SK-N-SH (cell line): ENCODE results near the gene LCE1B.

Source experiments
- ELF1 ChIP-seq: IDR thresholded peaks from 2 replicates; pipeline ENCODE4 v1.4.0; 2012
- EP300 ChIP-seq, 2 experiments: IDR thresholded peaks; 2 replicates each; pipeline versions ENCODE4 v1.4.0 to v1.6.1; 2012; ENCODE audit warnings: borderline replicate concordance in 1 of 2, low read depth in 1 of 2, low read length in 1 of 2
- EZH2phosphoT487 ChIP-seq: fragments of 200-600 bp; sonication (generic); IDR thresholded peaks from 2 replicates; pipeline ENCODE4 v1.6.1; 2017; ENCODE audit warnings: low read depth, mixed run types, mild to moderate bottlenecking, antibody characterized with exemption, moderate library complexity, borderline replicate concordance
- REST ChIP-seq: IDR thresholded peaks from 2 replicates; pipeline ENCODE4 v1.6.1; 2012; ENCODE audit warnings: mild to moderate bottlenecking, low read depth, low read length, moderate library complexity
- SIN3A ChIP-seq: IDR thresholded peaks from 2 replicates; pipeline ENCODE4 v1.6.1; 2012; ENCODE audit warnings: low read depth, mild to moderate bottlenecking, low read length, moderate library complexity, borderline replicate concordance
- SMC3 ChIP-seq: IDR thresholded peaks from 2 replicates; pipeline ENCODE4 v1.6.1; 2012; ENCODE audit warnings: low read depth, low read length, improper control_type of control experiment
- TAF1 ChIP-seq: IDR thresholded peaks from 2 replicates; pipeline ENCODE4 v1.6.1; 2012; ENCODE audit warnings: low read depth, mild to moderate bottlenecking, low read length, moderate library complexity, borderline replicate concordance
- YY1 ChIP-seq: IDR thresholded peaks from 2 replicates; pipeline ENCODE4 v1.4.0; 2012; ENCODE audit warnings: low read depth, mild to moderate bottlenecking
- TF ChIP-seq, protein P1 (sequence below): fragments of 200-600 bp; sonication (generic); IDR thresholded peaks from 2 replicates; pipeline ENCODE4 v1.6.1; 2017; ENCODE audit warnings: antibody characterized with exemption, mild to moderate bottlenecking, moderate library complexity

DNA sequence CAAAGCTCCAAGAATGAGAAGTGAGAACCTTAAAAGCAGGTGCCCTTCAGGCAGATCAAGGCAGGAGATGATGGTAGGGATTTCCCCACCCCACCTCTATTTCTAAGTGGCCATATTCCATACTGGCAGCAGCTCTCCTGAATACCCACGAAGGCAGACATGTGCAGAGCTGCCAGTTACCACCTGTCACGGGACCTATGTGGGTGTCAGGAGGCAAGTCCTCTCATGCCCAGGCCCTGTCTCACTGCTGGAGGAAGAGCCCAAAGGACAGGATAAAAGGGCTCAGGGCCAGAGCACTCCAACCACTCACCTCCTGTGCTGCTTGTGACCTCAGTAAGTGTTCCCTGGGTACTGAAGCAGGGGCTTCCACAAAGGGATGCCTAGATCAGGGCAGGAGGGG is 721 bp upstream of the LCE1B start:
- TF ChIP-seq, protein P1, sequence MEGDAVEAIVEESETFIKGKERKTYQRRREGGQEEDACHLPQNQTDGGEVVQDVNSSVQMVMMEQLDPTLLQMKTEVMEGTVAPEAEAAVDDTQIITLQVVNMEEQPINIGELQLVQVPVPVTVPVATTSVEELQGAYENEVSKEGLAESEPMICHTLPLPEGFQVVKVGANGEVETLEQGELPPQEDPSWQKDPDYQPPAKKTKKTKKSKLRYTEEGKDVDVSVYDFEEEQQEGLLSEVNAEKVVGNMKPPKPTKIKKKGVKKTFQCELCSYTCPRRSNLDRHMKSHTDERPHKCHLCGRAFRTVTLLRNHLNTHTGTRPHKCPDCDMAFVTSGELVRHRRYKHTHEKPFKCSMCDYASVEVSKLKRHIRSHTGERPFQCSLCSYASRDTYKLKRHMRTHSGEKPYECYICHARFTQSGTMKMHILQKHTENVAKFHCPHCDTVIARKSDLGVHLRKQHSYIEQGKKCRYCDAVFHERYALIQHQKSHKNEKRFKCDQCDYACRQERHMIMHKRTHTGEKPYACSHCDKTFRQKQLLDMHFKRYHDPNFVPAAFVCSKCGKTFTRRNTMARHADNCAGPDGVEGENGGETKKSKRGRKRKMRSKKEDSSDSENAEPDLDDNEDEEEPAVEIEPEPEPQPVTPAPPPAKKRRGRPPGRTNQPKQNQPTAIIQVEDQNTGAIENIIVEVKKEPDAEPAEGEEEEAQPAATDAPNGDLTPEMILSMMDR = no peak
- TF ChIP-seq EP300 (IDR thresholded peaks at IDR 0.05; ENCODE audit: borderline replicate concordance in 1 of 2, low read depth in 1 of 2, low read length in 1 of 2) = no peak
- no peak for TF ChIP-seq EZH2phosphoT487
- no peak for TF ChIP-seq YY1
- no peak for TF ChIP-seq REST
- no peak for TF ChIP-seq ELF1
- no peak for TF ChIP-seq TAF1
- TF ChIP-seq SIN3A = no peak
- no peak for TF ChIP-seq SMC3
